ENCODE results near the gene PGC.

The PGC gene

DNA sequence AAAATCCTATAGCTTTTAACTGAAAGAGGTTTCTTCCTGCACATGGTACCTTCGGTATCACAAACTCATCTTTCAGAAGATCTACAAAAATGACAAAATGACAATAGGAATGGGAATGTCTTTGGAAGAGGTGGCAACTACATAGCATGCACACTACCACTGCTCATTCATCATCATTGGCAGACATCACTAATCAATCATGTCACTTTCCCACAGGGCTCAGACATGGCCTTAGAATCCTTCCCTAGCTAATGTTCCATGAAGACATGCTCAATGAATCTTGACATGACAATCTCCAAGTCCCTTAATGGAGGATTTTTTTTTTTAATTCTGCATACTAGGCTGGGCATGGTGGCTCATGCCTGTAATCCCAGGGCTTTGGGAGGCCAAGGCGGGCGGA lies 3.2 kb upstream of the PGC start:
- in situ Hi-C loops (cut with MboI; ENCODE audit: low sequenced_read_pairs): no loop called here

DNA sequence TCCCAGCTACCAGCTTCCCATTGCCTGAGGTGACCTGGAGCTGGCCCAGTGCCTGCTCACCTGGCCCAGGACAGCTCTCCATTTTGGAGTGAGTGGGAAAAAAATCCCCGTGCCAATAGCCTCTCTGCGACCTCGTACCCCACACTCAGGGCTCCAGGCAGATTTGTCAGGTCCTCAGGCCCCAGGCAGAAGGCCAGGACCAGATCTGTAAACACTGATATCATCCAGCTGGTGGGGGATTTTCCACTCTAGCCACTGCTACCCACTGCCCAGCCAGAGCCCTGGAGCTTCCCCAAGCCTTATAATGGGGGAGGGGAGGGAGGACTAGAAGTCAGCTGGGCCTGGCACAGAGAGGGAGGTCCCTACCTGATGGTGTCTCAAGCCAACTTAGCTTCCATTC lies 1.3 kb upstream of the PGC start:
- in situ Hi-C loops (cut with MboI; ENCODE audit: low sequenced_read_pairs): no loop called here

DNA sequence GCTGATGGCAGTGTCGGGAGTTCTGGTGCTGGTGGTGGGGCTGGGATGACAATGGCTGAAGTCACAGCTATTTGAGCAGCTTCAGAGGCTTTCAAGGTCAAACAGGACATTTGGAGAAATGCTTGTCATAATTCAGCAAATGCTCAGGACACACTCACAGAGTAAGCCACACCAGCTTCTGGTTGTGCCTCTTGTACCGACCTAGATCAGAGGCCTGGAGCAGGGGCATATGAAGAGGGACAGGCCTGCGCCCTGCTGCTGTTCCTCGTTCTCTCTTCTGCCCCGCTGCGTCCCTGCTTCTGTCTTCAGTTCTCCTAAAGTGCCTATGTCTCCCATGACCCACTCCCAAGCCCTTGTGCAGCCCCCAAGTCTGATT lies 893 bp upstream of the PGC start:
- in situ Hi-C loops (cut with MboI; ENCODE audit: low sequenced_read_pairs): no loop called here

DNA sequence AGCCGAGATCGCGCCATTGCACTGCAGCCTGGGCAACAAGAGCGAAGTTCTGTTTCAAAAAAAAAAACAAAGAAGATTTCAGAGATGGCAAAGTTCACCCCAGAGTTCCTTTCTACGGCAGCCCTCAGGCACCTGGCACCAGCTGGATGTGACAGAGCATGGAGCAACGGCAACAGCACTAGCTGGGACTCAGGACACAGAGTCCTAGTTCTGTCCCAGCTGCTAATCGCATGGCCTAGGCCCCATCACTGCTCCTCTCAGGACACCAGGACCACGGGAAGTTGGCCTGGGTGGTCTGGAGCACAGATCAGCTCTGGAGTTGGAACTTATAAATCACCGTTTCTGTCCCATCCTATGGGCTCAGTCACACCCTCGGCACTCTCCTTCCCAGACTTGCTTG lies 1.1 kb downstream of the PGC start:
- in situ Hi-C loops (cut with MboI; ENCODE audit: low sequenced_read_pairs): no loop called here

DNA sequence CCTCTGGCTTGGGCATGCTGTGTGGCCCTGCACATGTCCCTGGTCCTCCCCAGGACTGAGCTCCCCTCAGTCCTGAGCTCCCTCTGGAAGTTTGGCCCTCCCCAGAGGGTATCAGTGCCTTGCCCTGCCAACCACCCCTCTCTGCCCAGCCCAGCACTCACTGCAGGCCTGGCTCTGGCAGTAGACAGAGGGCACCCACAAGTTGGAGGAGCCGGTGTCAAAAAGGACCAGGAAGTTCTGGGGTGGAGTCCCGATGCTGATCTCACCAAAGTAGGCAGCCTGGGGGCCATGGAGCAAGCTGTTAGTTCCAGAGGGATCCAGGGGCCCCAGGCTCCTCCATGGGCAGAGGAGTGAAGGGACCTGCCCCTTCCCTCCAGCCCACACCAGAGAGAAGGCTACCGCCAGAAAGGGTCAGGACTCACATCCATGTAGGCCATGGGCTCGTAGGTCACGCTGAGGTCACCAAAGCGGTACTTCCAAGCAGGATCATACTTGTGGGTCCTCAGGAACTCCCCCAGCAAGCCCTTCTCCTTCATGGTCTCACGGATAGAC lies 2.9 kb downstream of the PGC start:
- in situ Hi-C loops (cut with MboI; ENCODE audit: low sequenced_read_pairs): no loop called here

DNA sequence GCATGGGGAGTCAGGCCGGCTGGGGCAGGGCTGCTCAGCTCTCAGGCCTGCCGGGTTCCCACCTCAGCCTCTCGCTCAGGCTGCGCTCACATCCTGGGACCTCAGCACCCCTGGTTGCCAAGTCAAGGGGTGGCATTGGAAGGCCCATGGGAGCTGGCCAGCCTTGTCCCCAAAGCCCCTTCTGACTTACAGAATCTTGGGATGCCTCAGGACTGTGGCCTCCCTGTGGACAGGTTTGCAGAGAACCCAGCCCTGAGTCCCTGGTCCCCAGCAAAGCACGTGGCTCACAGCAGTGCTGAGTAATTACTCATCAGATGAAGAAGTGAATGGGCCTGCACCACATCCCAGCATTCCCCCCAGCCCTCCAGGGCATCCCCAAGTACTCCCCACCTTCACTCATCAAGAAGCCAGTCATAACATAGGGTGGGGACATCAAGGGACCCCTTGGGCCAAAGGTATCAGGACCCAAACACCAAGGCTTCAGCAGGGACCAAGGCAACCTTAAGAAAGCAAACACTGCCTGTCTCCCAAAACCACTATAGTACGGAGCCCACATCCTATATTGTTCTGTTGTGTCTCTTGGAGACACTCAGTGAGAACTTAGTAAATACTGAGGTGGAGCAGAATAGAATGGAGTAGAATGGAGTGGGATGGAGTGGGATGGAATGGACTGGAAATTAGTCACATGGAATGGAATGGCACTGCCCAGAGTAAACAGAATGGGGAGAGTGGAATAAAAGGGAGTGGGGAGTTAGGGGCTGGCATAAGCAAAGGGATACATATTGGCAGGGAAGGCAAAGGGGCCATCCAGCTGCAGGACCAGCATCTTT lies 3.6 kb downstream of the PGC start:
- in situ Hi-C loops (cut with MboI; ENCODE audit: low sequenced_read_pairs): no loop called here

DNA sequence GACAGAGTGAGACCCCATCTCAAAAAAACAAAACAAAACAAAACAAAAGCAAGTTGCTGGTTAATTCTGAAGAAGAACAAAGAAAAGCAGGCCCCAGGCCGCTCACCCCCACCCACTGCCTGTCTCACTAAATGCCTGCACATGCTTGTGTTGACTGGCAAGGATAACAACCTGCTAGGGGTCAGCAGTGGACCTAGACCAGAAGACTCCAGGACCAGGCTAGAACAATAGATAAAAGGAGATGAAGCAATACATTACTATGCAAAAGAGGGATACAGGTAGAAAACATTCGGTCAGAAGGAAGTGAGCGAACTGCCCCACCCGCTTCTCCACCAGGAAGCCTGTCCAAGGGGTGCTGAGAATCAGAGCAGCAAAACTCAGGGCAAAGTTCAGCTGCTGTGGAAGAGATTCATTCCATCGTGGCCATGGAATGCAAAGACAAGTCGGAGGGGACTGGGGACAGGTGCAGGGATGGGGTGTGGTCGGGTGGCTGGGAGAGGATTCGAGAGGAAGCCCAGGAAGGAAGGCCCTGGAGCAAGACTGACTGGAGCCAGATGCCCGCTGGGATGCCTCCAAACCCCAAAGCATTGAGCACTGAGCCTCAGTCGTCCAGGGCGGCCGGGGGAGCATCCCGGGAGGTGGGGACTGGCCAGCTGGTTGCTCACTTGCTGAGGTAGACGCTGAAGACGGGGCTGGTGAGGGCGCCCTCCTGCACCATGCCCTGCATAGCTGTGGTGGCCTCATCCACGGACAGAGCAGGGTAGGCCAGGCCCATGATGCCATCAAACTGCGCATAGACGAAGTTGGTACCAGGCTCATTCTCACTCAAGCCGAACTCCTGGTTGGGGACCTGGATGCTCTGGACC lies 5.3 kb downstream of the PGC start:
- in situ Hi-C loops (cut with MboI; ENCODE audit: low sequenced_read_pairs): no loop called here

DNA sequence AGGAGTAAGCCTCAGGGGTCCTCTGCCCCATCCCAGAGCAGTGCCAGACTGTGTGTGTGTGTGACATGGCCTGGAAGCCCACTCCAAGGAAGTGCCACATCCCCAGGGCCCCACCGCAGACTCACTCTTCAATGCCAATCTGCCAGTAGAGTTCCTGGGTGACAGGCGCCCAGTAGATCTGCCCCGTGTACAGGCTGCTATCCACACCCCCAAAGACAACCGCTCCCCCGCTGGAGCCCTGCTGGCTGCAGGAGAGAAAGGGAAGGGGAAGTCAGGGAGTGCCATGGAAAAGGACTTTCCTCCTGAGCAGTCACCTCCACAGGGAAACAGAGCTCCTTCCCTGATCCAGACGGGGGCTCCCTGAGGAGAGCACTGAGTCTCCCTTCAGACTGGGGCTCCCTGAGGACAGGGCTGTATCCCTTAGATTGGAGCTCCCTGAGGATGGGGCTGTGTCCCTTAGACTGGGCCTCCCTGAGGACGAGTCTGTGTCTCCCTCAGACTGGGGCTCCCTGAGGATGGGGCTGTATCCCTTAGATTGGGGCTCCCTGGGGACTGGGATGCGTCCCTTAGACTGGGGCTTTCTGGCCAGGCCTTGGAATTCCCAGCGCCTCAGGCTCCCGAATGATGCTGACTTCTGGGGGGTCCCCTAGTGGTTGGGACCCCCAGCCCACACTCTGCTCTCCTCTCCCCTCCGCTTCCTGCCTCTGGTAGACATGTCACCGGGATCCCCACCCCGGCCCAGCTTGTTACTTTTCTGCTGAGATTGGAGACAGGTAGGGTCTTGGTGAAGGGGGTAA lies 6.6 kb downstream of the PGC start:
- in situ Hi-C loops (cut with MboI; ENCODE audit: low sequenced_read_pairs): no loop called here

DNA sequence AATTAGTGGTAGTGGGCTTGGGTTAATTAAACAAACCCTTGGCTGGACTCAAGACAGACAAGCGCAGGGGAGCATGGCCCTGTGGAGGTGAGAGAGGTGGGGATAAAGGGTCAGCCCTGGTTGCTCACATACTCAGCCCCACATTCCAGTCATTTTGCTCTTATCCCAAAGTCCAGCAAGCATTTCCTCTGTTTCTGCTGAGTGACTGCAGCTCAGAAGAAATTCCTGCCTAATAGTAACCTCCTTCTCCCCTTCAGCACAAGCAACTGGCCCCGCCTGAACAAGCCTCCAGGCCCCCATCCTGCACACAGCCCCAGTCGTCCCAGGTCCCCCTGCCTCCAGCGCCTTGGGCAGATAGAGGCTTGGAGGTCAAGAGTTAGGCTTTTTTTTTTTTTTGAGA lies 8.2 kb downstream of the PGC start:
- in situ Hi-C loops (cut with MboI; ENCODE audit: low sequenced_read_pairs): no loop called here

DNA sequence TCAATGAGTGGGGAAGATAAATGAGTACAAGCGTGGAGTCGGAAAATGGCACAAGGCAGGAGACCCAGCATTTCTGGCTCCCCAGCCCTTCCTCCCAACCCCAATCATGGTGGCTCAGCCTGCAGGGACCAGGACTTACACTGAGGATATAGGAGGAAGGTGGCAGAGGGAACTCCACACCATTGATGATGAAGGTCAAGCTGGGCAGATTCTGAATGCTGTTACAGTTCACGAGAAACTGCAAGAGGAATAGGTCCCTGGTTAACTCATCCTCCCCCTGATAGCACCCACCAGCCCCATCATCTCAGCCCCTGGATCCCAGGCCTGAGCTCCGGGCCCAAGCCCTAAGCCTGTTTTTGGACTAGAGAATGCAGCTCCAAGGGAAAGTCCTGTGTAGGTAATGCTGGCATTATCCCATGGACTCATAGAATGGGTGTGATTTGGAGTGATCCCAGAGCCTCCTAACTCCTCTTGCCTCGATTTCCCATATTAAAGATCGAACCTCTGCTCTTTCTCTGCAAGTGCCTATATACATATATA lies 9.5 kb downstream of the PGC start:
- in situ Hi-C loops (cut with MboI; ENCODE audit: low sequenced_read_pairs): no loop called here

DNA sequence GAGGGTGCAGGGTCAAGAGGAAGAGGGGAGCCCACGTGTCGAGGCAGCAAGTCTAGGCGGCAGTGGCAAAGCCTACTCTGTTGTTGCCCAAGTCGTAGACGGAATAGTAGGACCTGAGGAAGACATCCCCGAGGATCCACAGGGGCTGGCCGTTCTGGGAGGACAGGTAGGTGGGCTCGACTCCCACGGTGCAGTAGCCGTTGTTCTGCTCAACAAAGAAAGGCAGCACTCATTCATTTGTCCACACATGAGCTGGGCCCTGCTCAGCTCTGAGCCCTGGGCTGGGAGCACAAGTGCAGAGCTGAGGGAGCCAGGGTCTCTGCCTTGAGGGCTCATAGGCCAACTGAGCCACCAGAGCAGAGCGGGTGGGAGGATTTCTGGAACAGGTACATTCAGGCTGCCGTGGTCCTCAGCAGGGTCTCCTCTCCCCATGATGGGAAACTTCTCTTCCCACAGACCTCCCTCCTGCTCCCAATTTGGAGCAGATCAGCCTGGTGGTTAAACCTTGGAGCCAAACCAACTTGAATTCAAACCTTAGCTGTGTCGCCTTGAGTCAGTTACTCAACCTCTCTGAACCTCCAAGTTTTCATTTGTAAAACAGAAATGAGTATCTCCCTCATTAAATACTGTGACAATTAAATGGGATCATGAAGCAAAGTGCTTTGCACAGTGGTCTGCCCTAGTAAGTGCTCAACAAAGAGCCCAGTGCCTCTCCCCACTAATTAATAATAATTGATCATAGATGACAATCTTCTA lies 10.2 kb downstream of the PGC start:
- in situ Hi-C loops (cut with MboI; ENCODE audit: low sequenced_read_pairs): no loop called here

DNA sequence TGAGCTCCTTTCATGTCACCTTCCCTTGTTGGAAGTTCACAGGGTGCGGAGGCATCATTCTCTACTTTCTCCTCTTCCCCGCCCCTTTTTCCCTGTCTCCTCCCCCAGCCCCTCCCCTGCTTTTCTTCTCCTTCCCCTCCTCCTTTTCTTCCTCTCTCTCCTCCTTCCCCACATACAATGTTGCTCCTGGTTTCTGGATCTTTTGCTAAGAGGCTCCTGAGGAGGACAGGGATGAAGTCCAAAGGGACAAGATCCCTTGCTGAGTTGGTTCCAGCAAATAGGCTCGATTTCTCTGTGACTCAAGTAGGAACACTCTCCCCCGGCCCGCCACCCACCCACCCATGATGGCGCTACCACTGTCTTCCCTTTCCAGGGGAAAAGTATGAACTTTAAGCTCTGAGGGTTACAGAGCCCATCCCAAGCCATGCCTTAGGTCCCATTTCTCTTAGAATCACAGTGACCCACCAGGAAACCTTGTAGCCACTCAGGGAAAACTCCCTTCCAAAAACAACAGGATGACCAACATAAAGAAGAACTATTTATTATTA lies 10.9 kb downstream of the PGC start:
- in situ Hi-C loops (cut with MboI; ENCODE audit: low sequenced_read_pairs): no loop called here

DNA sequence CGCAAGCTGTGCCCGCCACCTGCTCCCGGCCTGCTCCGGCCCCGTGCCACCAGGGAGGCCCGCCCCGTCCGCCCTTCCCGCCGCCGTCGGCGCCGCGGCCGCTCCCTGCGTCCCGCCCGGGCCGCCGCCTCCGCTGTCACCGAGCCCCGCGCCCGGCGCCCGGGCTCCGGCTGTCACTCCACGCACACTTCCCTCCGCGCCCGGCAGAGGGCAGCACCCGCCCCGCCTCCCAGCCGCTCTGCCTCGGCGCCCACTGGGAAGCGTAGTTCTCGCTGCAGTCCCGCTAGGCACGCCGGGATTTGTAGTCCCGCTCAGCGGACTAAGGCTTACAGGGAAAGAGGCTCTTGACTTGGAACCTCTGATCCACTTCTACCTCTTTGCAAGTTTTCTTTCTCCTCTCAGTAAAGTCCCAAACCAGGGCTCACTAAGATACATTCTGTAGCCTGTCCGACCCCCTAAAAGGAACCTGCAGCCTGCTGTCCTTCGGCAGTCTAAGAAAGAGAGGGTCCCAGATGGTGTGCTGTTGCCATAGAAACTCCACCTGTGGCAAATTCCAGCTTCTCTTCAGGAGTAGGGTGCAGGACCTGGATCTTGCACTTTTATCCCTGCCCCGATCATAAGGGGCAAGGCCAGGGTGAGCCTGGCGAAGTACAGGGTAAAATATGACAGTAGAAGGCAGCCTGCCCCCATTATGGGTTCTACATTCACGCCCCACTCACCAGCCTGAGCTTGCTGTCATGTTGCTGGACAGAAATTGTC lies 11.6 kb downstream of the PGC start, which contains the start of gene TFEB:
TFEB (minus strand) TSS at position 182 of the 759 bp plus-strand sequence. CDS start 44,395 bp downstream, outside the sequence.
- in situ Hi-C loops (cut with MboI; ENCODE audit: low sequenced_read_pairs): no loop called here

DNA sequence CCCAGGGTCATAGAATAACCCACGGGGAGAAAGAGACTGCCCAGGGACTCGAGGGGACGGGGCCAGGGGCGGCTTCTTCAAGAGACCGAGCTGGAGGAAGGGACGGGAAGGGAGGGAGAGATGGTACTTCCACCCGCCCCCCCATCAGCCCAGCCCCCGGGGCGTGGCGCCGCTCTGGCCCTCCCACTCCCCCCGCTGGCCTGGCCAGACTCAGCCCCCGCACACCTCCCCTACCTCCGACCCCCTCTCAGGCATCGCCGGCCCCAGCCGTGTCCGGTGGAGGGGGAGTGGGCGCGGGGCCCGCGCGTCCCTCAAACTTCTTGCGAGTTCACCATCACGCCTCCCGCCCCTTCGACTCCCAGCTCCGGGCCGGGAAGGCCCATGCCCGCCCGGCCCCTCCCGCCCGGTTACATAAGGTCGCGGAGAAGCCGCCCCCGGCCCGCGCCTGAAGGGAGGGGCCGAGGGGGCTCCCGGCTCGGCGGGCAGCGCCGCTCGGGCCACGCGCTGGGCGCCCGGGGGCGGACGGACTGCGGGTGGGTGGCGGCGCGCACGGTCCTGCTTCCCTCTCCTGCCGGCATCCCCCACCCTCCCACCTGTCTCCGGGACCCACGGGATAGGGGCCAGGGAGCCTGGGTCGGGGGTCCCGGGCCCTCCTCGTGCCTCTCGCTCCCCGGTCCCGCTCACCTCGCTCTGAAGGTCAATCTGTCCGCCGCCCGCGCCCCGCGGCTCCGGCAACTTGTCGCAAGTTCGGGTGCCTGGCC lies 12.4 kb downstream of the PGC start:
- in situ Hi-C loops (cut with MboI; ENCODE audit: low sequenced_read_pairs): no loop called here

DNA sequence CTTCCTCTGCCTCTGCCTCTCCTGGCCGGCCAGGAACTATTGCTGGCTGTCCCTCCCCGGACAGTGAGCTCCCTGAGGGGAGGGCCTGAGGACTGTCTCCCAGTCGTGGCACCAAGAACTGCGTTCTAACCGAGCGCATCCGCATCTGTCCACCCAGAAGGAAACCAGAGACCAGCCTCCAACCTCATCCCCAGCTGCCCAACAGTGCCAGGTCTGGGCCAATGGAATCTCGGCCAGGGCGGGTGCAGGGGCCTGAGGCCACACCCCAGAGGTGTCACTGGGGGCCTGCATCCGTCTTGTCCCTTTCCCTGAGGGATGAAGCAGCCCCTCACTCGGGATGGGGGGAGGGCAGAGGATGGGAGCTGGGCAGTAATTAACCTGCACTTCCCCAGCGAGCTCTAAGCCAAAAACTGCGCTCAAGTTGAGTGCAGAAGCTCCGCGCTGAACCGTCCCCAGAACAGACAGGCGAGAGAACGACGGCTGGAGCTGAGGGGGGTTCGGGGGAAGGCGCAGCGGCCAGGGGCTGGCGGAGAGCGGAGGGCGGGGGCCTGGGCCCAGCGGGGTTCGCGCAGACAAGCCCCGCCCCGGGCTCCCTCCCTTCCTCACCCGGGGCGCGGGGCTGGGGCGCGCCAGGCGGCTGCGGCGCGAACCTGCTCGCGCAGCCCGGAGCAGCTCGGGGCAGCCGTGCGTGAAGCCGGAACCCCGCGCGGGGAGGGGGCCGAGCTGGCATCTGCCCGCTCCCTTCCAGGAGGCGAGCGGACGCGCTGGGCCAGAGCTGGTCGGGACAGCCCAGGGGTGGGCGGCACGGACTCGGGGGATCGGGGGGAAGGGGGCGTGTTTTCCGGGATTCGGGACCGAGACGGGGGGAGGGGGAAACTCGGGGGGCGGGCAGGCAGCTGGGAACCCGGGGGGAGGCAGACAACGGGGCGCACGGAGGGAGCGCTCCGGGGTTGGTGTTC lies 13.2 kb downstream of the PGC start:
- in situ Hi-C loops (cut with MboI; ENCODE audit: low sequenced_read_pairs): no loop called here

DNA sequence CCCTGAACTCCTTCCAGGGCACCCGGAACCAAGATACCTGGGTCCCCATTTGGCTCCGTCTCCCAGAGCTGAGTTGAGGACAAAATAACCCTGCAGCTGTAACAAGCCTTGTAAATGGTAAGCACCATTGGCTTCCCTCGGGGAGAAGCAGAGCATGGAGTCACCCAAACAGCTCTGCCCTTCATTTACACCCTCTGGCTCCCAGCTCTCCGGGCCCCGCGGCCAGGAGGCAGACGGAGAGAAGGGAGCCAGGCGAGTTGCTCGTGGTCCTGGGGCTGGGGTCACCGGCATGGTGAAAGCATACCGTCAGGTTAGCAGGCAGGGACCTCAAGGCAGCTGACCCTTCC lies 13.9 kb downstream of the PGC start:
- in situ Hi-C loops (cut with MboI; ENCODE audit: low sequenced_read_pairs): no loop called here

All from HL-60/S4 treated with retinoic acid at 250 ng/mL for 4 days and 3 days (cell line).